ENCODE data around the gene PTPN13.

PTPN13 gene

GRCh38 chr4:86831262-86832130 is 237.4 kb downstream of the PTPN13 start:
- peak; percentile 32 for DNase-seq

DNA sequence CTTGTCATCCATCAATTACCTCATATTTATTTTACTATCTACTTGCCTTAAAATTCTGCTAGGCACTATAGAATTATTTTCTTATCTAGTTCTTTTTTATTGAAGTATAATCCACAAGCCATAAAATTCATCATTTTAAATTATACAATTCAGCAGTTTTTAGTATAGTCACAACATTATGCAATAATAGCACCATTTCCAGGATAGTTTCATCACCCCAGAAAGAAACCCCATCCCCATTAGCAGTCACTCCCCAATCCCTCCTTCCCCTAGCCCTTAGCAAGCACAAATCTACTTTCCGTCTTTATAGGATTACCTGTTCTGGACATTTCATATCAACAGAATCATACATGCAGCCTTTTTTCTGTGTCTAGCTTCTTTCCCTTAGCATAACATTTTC is 239.5 kb downstream of the PTPN13 start:
- DNase-seq, result no peak

DNA sequence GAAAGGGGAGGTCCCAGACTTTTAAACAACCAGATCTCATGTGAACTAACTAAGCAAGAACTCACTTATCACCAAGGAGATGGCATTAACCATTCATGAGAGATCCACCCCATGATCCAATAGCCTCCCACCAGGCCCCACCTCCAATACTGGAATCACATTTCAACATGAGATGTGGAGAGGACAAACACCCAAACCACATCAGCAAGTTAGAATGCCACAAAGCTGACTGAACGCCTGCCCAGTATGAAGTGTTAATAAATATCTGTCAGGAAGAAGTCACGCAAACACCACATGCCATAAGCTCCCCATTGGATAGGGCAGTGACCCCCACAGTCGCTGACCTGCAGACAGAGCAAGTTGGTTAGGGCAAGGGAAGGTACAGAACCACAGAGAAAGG is 240.8 kb downstream of the PTPN13 start:
- no peak for DNase-seq

GRCh38 chr4:86835677-86836076 is 241.6 kb downstream of the PTPN13 start:
- no peak for DNase-seq

DNA sequence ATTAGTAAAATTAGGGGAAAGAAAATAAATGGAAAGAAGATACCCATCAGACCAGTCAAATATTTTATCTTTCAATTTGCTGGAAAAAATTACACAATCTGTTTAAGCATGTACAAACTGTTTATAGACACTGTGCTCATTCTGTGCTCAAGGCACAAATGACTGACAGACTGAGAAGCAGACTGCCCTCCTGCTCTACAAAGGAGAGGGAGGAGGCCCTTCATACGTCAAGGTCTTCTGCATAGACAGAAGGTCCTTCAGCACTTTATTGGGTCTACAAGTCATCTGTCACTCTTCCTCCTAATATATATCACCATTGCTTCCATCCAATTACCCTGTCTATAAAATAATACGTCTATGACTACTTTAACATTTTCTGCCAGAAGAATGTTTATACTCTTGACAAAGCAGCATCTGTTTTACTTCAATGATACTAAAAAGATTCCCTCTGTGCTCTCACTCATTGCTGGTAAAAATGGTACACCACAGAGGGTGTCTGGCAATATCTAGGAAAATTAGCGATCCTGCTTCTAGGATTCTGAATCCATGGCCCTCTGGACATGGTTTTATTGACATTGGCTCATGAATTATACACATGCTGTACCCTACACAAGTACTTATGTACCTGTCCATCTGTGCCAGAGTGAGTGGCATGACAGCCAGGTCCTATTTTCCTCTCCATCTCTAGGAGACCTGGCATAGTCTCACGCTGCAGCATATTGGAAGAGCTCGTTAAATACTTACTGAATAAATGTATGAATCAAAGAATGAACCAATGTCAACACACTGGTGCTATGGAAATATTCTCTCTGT is 243.8 kb downstream of the PTPN13 start:
- no peak for DNase-seq

- no peak for DNase-seq
Observed at GRCh38 chr4:86840858-86841257, 246.7 kb downstream of the PTPN13 start.

- no peak for DNase-seq
Observed at GRCh38 chr4:86841309-86841708, 247.2 kb downstream of the PTPN13 start.

GRCh38 chr4:86845593-86845992 is 251.5 kb downstream of the PTPN13 start:
- DNase-seq, result no peak

- DNase-seq, result no peak
Observed at GRCh38 chr4:86846921-86847320, 252.8 kb downstream of the PTPN13 start.

DNA sequence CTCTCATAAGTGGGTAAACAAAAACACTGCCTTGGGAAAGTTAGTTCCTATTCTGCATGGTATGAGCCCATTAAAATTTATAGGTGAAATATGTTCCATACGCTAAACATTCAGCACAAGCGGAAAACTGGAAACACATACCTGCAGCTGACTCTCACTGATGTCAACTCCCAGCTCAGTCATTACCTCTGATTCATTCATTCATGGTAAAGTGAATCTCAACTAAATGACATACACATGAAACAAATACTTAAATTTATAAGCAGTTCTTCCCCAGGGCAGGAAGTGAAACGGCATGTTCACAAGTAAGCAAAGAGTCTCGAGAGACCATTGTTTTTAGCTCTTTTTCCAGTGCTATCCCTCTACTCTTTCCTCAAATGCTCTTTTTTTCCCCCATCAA is 253.5 kb downstream of the PTPN13 start:
- DNase-seq, result no peak

GRCh38 chr4:86848136-86848535 is 254.0 kb downstream of the PTPN13 start:
- no peak for DNase-seq

GRCh38 chr4:86848732-86849619 is 254.9 kb downstream of the PTPN13 start, which contains the start of gene SLC10A6:
Gene SLC10A6, minus strand, starts transcription at chr4:86849384. Its CDS starts 269 bp downstream, at chr4:86849115.
- DNase-seq, result no peak

DNA sequence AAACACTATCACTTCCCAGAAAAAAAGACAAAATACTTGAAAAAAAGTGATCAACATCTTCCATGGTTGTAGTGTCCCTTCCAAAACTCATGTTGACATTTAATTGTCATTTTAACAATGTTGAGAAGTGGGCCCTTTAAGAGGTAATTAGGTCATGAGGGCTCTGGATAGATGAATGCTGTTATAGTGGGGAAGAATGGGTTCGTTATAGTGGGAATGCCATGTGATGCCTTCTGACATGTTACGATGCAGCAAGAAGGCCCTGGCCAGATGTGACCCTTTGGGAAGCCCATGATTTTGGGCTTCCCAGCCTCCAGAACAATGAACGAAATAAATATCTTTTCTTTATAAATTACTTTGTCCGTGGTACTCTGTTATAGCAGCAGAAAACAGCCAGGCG is 259.1 kb downstream of the PTPN13 start:
- DNase-seq, result no peak

- DNase-seq, result peak; percentile 41
Observed at GRCh38 chr4:86855572-86855971, 261.5 kb downstream of the PTPN13 start.

- no peak for DNase-seq
Observed at GRCh38 chr4:86856896-86857295, 262.8 kb downstream of the PTPN13 start.

DNA sequence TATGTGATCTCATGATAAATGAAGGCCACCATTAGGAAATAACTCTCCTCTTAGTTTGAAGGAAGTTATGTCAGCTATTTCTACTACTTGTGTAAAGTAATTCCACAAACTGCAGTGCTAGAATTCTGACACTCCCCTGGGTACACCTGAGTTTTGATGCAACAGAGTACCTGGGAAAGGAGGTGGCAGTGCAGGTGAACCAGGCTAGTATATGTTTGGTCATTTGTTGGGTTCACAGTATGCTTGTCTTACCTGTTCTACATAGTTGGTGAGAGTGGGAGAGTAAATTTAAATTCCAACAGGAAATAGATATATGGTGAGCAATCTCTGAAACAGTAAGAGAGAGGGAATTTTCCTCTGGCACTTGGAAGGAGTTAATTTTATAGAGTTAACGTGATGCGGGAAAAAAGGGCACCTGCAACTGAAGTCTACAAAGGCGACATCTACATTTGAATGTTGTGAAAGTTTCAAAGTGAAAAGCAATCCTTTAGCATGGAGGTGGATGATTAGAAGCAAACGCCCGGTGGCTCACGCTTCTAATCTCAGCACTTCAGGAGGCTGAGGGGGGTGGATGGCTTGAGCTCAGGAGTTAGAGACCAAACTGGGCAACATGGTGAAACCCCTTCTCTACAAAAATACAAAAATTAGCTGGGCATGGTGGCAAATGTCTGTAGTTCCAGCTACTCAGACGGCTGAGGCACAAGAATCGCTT is 263.4 kb downstream of the PTPN13 start:
- DNase-seq, result no peak
